ENCODE data around the gene HCN4.
A peak's percentile ranks its signal among the peaks of the same experiment; 100 is the strongest.

Gene HCN4

GRCh38 chr15:73394782-73395181 lies 26.0 kb upstream of the HCN4 start:
- no peak for DNase-seq (ENCODE audit: low read depth in 2 of 2)
- TF ChIP-seq, protein P1, sequence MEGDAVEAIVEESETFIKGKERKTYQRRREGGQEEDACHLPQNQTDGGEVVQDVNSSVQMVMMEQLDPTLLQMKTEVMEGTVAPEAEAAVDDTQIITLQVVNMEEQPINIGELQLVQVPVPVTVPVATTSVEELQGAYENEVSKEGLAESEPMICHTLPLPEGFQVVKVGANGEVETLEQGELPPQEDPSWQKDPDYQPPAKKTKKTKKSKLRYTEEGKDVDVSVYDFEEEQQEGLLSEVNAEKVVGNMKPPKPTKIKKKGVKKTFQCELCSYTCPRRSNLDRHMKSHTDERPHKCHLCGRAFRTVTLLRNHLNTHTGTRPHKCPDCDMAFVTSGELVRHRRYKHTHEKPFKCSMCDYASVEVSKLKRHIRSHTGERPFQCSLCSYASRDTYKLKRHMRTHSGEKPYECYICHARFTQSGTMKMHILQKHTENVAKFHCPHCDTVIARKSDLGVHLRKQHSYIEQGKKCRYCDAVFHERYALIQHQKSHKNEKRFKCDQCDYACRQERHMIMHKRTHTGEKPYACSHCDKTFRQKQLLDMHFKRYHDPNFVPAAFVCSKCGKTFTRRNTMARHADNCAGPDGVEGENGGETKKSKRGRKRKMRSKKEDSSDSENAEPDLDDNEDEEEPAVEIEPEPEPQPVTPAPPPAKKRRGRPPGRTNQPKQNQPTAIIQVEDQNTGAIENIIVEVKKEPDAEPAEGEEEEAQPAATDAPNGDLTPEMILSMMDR (IDR thresholded peaks at IDR 0.05; ENCODE audit: low read depth, low read length), result no peak
- no peak overlapping the region for H3K4me3 ChIP-seq (replicated peaks in 1 of 2; ENCODE audit: low read depth in 2 of 2, low read length in 2 of 2)

- no peak for DNase-seq (ENCODE audit: low read depth in 2 of 2)
- TF ChIP-seq, protein P1 (IDR thresholded peaks at IDR 0.05; ENCODE audit: low read depth, low read length), result no peak
Measured at GRCh38 chr15:73393336-73393735, 24.6 kb upstream of the HCN4 start.

DNA sequence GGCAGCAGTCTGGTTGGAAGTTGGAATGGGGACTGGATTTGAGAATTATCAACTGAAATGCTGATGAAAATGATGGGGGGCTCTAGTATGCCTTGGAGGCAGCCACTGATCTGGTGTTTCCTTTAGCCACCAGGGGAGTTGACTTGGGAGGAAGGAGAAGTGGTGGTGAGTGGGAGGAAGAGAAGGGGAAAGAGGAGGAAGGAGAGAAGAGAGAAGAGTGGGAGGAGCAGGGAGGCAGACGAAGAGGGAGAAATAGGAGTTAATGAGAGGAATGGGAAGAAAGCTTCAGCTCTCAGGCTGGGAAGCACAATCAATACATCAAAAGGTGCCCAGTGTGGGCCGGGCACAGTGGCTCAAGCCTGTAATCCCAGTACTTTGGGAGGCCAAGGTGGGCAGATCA lies 23.3 kb upstream of the HCN4 start:
- H3K4me3 ChIP-seq (replicated peaks in 1 of 2; ENCODE audit: low read depth in 2 of 2, low read length in 2 of 2), result no peak overlapping the region
- TF ChIP-seq, protein P1 (IDR thresholded peaks at IDR 0.05; ENCODE audit: low read depth, low read length), result no peak
- no peak for DNase-seq (ENCODE audit: low read depth in 2 of 2)

More at GRCh38 chr15:73393336-73393735, 24.6 kb upstream of the HCN4 start:
- no peak overlapping the region for H3K4me3 ChIP-seq (replicated peaks in 1 of 2; ENCODE audit: low read depth in 2 of 2, low read length in 2 of 2)

DNA sequence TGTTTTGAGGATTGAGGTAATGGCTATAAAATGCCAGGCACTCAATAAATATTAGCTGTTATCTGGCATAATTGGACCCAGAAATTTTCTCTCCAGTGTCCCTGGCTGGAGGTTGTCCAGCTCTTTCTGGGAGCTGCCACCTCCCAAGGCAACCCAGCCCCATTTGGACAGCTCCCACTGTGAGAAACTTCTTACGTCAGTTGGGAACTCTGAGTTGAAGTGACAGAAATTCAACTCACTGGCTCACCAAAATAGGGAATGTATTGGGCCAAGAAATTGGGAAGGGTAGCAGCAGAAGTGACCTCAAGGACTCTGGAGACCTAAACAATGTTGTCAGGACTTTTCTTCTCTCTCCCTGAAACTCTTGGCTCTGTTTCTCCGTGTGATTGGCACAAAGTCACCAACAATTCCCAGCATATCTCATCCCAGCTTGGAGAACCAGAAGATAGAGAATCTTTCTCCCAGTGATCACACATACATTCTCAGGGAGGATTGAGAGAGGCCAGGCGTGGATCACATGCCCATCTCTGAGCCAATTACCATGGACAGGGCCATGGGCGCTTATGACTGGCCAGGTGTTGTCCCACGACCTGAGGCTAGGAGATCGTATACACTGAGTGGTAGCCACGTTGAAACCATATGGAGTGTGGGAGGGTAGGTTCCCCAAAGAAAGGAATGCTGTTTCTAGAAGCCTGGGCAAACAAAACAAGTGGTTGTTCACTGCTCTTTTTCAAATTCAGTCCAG lies 22.5 kb upstream of the HCN4 start:
- no peak overlapping the region for H3K4me3 ChIP-seq (replicated peaks in 1 of 2; ENCODE audit: low read depth in 2 of 2, low read length in 2 of 2)
- TF ChIP-seq, protein P1 (IDR thresholded peaks at IDR 0.05; ENCODE audit: low read depth, low read length), result no peak
- no peak for DNase-seq (ENCODE audit: low read depth in 2 of 2)

- peak in 1 of 2 donors; percentile 45 for DNase-seq (ENCODE audit: low read depth in 2 of 2)
- TF ChIP-seq, protein P1 (IDR thresholded peaks at IDR 0.05; ENCODE audit: low read depth, low read length), result no peak
- no peak overlapping the region for H3K4me3 ChIP-seq (replicated peaks in 1 of 2; ENCODE audit: low read depth in 2 of 2, low read length in 2 of 2)
Measured at GRCh38 chr15:73389971-73390544, 21.3 kb upstream of the HCN4 start.

- no peak overlapping the region for H3K4me3 ChIP-seq (replicated peaks in 1 of 2; ENCODE audit: low read depth in 2 of 2, low read length in 2 of 2)
- TF ChIP-seq, protein P1 (IDR thresholded peaks at IDR 0.05; ENCODE audit: low read depth, low read length), result no peak
- DNase-seq (ENCODE audit: low read depth in 2 of 2), result no peak
Measured at GRCh38 chr15:73389539-73389938, 20.8 kb upstream of the HCN4 start.

Data from cardiac fibroblast (primary cell).